HepG2 (cell line): Measurements from ENCODE around the gene CCDC117. TPM values are rescaled to one million over a fixed set of nuclear protein-coding genes. Genes with fewer than 3 reads are reported as not detected.

Source experiments
- ARID5B ChIP-seq: IDR thresholded peaks from 2 replicates; pipeline ENCODE4 v1.4.0; 2020; ENCODE audit warnings: mild to moderate bottlenecking, missing genetic modification reagents
- GABPA ChIP-seq, 2 experiments: IDR thresholded peaks; 2 replicates each; pipeline ENCODE4 v1.6.1; 2011 to 2016; ENCODE audit warnings: low read depth in 2 of 2, low read length in 1 of 2, missing biosample characterization in 1 of 2, missing genetic modification characterization in 1 of 2
- GATAD2A ChIP-seq: IDR thresholded peaks from 2 replicates; pipeline ENCODE4 v1.6.1; 2016
- HNF4A ChIP-seq: sonication (generic); formaldehyde crosslinking; IDR thresholded peaks from 2 replicates; pipeline ENCODE4 v1.4.0; 2020; ENCODE audit warnings: missing genetic modification reagents
- MIER2 ChIP-seq: IDR thresholded peaks from 2 replicates; pipeline ENCODE4 v1.6.1; 2016; ENCODE audit warnings: missing biosample characterization, missing genetic modification reagents
- NAIF1 ChIP-seq: sonication (generic); formaldehyde crosslinking; IDR thresholded peaks from 2 replicates; pipeline ENCODE4 v1.5.0; 2020; ENCODE audit warnings: mild to moderate bottlenecking, missing genetic modification reagents, borderline replicate concordance
- NFE2L2 ChIP-seq: fragments of 150-350 bp; IDR thresholded peaks from 2 replicates; pipeline ENCODE4 v1.6.1; 2014; ENCODE audit warnings: low read length
- PITX1 ChIP-seq: sonication (generic); formaldehyde crosslinking; IDR thresholded peaks from 2 replicates; pipeline ENCODE4 v1.5.1; 2020; ENCODE audit warnings: mild to moderate bottlenecking, missing genetic modification reagents
- RAD51 ChIP-seq: fragments of 450-650 bp; IDR thresholded peaks from 2 replicates; pipeline ENCODE4 v1.6.1; 2016; ENCODE audit warnings: borderline replicate concordance
- SP5 ChIP-seq: IDR thresholded peaks from 2 replicates; pipeline ENCODE4 v1.6.1; 2016; ENCODE audit warnings: low read depth, borderline replicate concordance
- ZNF20 ChIP-seq: sonication (generic); formaldehyde crosslinking; IDR thresholded peaks from 2 replicates; pipeline ENCODE4 v1.4.0; 2020; ENCODE audit warnings: mild to moderate bottlenecking, moderate library complexity, missing genetic modification reagents
- polyA plus RNA-seq, 8 experiments: library from polyadenylated mRNA; depleted of rRNA in 3 of 8; stranded (reverse) in 7 of 8; unstranded in 1 of 8; fragments of >200 nt; fragmentation: Illumina TruSeq in 4 of 8; extraction: Trizol in 4 of 8; gene quantifications; 2 replicates each; pipeline versions ENCODE4 v1.2.1 to v1.2.3, GENCODE V29; 2011 to 2016; ENCODE audit warnings: low read depth in 4 of 8, missing spikeins in 1 of 8, mixed read lengths in 1 of 8; ENCODE audit not compliant: insufficient read depth in 1 of 8
- total RNA-seq, 5 experiments: library from RNA; depleted of rRNA; stranded (reverse); fragments of >200 nt; fragmentation: Illumina TruSeq; extraction: Trizol; gene quantifications; 2 replicates each; pipeline ENCODE4 v1.2.3, GENCODE V29; 2016; ENCODE audit warnings: low read depth in 1 of 5
- TF ChIP-seq, protein P1 (sequence below): sonication (generic); formaldehyde crosslinking; IDR thresholded peaks from 2 replicates; pipeline ENCODE4 v1.4.0; 2020; ENCODE audit warnings: missing genetic modification reagents, borderline replicate concordance
- TF ChIP-seq, protein P2 (sequence below): sonication (generic); formaldehyde crosslinking; IDR thresholded peaks from 2 replicates; pipeline ENCODE4 v1.4.0; 2020; ENCODE audit warnings: missing genetic modification reagents

Gene CCDC117
- total and polyA plus RNA-seq, 2 of the 13 experiments (the other 11 are each of a cell fraction or from before 2014, with no cell fraction given) = 12.6 to 34.2 TPM

- TF ChIP-seq, protein P1, sequence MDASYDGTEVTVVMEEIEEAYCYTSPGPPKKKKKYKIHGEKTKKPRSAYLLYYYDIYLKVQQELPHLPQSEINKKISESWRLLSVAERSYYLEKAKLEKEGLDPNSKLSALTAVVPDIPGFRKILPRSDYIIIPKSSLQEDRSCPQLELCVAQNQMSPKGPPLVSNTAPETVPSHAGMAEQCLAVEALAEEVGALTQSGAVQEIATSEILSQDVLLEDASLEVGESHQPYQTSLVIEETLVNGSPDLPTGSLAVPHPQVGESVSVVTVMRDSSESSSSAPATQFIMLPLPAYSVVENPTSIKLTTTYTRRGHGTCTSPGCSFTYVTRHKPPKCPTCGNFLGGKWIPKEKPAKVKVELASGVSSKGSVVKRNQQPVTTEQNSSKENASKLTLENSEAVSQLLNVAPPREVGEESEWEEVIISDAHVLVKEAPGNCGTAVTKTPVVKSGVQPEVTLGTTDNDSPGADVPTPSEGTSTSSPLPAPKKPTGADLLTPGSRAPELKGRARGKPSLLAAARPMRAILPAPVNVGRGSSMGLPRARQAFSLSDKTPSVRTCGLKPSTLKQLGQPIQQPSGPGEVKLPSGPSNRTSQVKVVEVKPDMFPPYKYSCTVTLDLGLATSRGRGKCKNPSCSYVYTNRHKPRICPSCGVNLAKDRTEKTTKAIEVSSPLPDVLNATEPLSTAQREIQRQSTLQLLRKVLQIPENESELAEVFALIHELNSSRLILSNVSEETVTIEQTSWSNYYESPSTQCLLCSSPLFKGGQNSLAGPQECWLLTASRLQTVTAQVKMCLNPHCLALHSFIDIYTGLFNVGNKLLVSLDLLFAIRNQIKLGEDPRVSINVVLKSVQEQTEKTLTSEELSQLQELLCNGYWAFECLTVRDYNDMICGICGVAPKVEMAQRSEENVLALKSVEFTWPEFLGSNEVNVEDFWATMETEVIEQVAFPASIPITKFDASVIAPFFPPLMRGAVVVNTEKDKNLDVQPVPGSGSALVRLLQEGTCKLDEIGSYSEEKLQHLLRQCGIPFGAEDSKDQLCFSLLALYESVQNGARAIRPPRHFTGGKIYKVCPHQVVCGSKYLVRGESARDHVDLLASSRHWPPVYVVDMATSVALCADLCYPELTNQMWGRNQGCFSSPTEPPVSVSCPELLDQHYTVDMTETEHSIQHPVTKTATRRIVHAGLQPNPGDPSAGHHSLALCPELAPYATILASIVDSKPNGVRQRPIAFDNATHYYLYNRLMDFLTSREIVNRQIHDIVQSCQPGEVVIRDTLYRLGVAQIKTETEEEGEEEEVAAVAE (CRISPR knock-in tag) = no peak
- TF ChIP-seq SP5 (no peak), NAIF1 (peak; percentile 48; the same call in 1 of the 2 replicates), ARID5B (CRISPR knock-in tag) (no peak), MIER2 (CRISPR knock-in tag) (no peak), NFE2L2 (no peak), GATAD2A (CRISPR knock-in tag) (no peak), ZNF20 (CRISPR knock-in tag) (no peak), GABPA (IDR thresholded peaks at IDR 0.05; ENCODE audit: low read depth, low read length) (no peak), GABPA (CRISPR knock-in tag; IDR thresholded peaks at IDR 0.05; ENCODE audit: low read depth) (no peak; the same call in 1 of the 2 replicates), RAD51 (no peak), HNF4A (peak; percentile 12; the same call in 1 of the 2 replicates), PITX1 (no peak)
- TF ChIP-seq, protein P2, sequence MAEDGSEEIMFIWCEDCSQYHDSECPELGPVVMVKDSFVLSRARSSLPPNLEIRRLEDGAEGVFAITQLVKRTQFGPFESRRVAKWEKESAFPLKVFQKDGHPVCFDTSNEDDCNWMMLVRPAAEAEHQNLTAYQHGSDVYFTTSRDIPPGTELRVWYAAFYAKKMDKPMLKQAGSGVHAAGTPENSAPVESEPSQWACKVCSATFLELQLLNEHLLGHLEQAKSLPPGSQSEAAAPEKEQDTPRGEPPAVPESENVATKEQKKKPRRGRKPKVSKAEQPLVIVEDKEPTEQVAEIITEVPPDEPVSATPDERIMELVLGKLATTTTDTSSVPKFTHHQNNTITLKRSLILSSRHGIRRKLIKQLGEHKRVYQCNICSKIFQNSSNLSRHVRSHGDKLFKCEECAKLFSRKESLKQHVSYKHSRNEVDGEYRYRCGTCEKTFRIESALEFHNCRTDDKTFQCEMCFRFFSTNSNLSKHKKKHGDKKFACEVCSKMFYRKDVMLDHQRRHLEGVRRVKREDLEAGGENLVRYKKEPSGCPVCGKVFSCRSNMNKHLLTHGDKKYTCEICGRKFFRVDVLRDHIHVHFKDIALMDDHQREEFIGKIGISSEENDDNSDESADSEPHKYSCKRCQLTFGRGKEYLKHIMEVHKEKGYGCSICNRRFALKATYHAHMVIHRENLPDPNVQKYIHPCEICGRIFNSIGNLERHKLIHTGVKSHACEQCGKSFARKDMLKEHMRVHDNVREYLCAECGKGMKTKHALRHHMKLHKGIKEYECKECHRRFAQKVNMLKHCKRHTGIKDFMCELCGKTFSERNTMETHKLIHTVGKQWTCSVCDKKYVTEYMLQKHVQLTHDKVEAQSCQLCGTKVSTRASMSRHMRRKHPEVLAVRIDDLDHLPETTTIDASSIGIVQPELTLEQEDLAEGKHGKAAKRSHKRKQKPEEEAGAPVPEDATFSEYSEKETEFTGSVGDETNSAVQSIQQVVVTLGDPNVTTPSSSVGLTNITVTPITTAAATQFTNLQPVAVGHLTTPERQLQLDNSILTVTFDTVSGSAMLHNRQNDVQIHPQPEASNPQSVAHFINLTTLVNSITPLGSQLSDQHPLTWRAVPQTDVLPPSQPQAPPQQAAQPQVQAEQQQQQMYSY (CRISPR knock-in tag) = no peak
Measured at GRCh38 chr22:28798810-28799605, 26.5 kb downstream of the CCDC117 start (continued).
